ENCODE data around the gene LRRC45.

Gene LRRC45

DNA sequence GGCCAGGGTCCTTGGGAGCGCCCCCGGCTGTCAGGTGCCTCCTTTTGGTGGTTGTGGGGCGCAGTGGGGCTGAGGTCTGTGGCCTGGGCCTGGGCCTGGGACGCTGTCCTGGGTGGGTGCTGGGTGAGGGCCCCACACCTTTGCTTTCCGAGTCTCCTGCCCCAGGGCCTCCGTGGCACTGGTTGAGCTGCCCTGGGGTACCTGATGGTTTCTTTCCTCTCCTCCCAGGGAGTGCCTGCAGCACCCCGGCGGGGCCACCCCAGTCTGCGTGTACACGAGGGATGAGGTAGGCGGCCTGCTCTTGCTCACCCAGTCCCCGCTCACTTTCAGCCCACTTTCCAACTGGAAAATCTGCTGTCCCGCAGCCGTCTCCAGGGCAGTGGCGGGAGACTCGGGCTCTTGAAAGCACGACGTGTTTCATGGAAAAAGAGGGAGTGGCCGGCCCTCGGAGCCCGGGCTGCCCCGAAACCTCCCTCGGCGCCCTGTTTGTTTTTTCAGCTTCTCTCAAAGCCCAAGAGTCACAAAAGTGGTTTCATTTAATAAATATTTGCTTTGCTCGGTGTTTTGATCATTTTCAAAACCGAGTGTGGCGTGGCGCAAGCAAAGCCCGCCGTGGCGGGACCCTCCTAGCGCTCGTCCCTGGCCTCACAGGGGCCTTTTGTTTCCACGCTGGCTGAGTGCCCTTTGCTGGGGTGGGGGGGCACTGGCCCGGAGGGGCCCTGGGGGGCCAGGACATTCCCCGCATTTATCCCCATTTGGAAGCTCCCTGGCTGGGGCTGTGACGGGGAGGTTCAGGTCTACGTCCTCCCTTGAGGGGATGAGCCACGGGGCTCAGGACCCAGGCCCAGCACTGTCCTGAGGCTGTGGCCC lies 28.3 kb upstream of the LRRC45 start:
- DNase-seq: no peak

DNA sequence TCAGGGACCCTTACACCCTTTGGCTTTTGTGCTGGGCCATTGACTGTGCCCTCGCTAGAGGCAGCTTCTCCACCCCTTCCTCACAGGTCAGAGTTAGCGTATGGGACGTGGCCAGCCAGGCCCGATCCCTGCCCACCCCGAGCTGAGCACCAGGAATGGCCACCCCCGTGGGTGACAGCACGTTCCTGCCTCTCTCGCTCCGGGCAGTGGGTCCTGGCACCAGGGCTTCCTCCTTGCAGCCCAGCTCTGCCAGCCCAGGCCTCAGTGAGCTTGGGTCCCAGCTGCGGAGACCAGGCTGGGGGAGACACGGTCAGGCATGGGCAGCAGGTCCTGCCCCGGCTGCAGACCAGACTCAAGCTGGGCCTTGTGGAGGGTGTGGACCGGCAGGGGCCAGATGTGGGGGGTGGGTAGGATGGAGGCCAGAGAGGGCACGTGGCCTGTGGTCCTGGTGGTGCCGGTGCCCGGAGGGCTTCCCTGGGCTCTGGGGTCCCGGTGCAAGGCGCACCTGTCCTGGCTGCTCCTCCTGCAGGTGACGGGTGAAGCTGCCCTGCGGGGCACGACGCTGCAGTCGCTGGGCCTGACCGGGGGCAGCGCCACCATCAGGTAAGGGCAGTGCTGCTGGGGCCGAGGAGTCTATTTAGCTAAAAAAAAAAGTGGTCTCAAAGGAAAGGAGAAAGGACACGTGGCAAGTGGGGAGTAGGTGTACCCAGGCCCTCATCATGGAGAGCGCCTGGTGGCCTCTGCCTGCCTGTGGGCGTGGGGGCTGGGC lies 27.5 kb upstream of the LRRC45 start:
- DNase-seq: no peak

DNA sequence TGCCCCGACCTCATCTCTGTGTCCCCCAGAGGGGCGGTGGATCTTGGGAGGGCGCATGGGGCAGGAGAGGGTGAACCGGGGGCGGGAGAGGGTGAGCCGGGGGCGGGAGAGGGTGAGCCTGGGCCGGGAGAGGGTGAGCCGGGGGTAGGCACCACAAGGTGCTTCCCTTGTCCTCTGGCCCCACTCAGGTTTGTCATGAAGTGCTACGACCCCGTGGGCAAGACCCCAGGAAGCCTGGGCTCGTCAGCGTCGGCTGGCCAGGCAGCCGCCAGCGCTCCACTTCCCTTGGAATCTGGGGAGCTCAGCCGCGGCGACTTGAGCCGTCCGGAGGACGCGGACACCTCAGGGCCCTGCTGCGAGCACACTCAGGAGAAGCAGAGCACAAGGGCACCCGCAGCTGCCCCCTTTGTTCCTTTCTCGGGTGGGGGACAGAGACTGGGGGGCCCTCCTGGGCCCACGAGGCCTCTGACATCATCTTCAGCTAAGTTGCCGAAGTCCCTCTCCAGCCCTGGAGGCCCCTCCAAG lies 26.8 kb upstream of the LRRC45 start:
- no peak for DNase-seq

DNA sequence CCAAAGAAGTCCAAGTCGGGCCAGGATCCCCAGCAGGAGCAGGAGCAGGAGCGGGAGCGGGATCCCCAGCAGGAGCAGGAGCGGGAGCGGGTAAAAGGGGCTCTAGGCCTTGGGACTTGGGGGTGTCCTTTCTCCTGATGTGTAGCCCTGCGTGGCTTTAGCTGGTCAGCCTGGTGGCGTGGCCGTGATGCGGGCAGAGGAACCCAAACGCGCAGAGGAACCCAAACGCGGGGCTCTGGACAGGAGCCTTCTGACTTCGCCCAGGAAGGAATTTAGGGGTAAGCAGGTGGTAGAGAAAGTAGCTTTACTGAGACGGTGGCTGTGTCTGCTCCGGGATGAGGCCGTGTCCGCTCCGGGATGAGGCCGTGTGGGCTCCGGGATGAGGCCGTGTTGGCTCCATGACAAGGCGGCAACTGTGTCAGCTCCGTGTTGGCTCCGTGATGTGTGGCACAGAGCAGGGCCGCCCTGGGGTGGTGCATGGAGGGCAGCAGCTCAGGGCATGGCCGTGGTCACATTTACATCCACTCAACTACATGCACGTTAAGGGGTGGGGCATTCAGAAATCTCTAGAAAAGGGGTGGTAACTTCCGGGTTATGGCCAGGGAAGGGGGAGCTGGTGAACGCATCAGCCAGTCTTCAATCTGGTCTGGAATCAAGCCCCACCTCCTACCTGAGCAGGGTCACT lies 26.2 kb upstream of the LRRC45 start:
- DNase-seq: no peak

DNA sequence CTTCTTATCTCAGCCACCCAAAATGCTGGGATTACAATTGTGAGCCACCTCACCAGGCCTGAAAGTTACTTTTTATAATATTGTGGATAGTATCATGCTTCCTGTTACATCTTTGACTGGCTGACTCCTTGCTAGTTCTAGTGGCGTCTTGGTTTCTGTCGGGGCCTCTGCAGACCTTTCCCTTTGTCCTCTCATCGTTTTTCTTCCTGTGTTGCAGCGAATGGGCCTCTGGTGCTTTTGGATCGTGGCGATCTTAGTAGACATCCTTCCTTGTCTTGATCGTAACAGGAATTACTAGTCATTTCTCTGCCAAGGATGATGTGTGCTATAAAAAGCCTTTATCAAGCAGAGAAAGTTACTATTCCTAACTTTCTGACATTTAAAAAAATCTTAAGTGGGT lies 24.9 kb upstream of the LRRC45 start:
- no peak for DNase-seq

DNA sequence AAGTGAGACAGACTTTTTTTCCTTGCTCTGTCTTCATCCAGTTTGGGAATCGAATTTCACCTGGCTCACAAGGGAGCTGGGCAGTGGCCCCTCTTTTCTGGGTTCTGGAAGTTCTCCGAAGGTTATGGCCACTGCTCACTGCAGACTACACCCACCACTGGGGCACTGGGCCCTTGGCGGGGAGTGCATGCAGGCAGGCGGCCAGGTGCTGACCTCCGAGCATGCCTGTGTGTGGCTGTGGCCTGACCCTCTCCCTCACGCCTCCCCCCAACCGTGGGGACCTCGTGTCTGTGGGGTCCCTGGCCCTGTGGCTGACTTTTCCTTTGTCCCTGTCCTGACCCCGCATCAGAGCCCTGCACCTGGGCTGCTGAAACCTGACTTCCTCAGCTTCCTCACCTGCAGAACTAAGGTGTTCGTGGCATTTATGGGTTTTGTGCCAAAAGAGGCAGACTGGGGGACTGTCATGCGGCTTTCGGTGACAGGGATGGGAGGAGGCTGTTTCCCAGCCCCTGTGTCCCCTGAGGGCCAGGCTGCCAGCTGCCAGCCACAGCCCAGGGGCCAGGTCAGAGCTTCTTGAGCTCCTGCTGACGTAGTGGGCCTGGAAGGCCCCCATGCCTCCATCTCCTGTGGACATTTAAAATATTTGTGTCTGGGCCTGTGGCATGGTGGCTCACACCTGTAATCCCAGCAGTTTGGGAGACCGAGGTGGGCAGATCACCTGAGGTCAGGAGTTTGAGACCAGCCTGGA lies 24.2 kb upstream of the LRRC45 start:
- DNase-seq: no peak

DNA sequence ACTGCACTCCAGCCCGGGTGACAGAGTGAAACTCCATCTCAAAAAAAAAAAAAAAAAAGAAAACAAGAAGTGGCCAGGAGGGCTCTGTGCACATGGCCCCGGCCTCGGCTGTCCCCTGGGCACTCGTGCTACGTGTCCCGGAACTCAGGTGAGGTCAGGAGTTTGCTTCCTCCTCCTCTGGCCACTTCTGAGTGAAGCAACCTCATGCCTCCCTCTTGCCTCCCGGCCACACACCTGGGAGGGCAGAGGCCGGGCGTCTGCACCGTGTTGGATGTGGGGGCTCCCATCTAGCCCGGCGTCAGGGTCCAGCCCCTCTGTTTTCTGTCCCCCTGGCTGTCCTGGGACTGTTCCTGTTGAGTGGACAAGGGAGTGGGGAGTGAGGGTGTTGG lies 23.5 kb upstream of the LRRC45 start:
- DNase-seq: no peak

DNA sequence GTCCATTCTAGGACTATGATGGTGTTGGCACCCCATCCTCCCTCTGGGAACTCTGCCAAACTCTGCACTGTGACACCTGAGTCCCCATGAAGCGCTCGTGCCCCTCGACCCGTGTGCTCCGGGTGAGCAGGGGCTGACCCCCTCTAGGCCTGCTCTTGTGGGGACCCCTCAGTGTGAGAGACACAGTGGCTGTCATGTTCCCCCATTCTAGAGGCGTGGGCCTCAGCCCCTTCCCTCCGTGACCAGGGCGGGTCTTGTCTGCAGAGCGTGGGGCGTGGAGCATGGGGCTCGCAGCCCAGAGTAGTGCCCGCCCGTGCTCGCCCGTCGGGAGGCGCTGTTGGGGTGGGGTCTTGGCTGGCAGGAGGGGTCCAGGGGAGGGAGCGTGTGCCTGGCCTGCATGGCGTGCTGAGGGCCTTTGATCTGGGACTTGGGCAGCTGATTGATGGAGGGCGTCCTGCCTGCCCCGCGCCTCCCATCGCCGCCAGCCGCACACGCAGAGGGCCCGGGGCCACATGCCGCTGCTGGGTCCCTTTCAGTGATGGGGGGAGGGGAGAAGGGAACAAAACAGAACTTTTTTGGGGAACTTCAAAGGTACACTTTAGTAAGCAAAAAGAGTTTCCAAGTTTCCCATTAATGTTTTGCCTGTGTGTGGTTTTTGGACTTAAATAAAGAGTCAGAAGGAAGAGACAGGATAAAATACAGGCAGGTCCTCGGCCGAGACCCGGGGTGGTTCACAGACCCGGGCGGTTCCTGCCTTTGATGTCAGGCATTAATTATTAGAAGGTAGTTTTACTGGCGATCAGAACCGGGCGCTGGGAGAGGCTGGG lies 22.9 kb upstream of the LRRC45 start:
- no peak for DNase-seq

DNA sequence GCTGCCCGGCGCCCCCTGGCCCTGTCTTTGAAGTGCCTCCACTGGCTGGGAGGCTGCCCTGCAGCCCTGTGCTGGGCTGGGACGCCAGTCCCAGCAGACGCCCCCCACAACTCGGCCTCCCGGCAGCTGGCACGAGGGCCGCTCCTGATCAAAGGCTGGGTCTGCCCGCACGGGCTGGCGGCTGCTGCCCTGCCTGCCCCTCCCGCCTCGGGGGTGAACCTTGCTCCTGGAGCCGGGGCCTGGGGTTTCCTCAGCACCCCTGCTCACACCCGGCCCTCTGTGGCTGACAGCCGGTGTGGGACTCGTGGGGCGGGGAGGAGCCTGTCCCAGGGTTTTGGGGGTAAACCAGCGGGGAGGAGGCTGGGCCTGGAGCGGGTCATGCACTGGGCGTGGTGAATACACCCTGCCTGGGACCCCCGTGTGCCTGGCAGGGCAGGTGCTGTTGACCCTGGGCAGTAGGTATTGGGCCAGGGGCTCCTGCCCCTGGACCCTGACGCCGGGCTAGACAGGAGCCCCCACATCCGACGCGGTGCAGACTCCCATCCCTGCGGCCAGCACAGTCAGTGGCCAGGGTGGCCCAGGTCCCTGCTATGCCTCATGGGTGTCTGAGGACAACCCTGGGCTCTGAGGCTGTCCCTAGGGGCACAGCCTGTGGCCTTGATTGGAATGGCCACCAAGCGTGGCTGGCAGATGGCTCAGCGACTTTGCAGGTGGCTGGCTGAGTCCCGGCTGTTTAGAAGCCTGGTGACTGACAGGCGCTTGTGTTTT lies 22.1 kb upstream of the LRRC45 start:
- DNase-seq: no peak

DNA sequence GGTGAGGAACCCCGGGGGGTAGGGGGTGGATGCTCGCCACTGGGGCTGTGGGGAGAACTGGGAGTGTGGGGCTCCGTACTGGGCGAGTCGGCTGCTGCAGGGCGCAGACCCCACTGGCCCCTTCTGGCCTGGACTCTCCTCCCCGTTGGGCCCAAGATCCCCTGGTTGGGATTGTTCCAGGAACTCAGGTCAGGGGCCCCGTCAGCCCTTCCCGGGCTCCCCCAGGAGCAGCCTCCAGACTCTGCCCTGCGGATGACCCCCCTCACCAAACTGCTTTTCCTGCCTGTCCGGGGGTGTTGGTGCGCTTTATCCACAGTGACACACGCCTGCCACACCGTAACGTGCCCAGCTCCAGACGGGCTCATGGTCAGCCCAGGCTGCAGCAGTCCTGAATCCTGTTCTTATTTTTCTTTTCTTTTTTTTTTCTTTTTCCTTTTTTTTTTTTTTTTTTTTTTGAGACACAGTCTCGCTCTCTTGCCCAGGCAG lies 21.5 kb upstream of the LRRC45 start:
- no peak for DNase-seq

DNA sequence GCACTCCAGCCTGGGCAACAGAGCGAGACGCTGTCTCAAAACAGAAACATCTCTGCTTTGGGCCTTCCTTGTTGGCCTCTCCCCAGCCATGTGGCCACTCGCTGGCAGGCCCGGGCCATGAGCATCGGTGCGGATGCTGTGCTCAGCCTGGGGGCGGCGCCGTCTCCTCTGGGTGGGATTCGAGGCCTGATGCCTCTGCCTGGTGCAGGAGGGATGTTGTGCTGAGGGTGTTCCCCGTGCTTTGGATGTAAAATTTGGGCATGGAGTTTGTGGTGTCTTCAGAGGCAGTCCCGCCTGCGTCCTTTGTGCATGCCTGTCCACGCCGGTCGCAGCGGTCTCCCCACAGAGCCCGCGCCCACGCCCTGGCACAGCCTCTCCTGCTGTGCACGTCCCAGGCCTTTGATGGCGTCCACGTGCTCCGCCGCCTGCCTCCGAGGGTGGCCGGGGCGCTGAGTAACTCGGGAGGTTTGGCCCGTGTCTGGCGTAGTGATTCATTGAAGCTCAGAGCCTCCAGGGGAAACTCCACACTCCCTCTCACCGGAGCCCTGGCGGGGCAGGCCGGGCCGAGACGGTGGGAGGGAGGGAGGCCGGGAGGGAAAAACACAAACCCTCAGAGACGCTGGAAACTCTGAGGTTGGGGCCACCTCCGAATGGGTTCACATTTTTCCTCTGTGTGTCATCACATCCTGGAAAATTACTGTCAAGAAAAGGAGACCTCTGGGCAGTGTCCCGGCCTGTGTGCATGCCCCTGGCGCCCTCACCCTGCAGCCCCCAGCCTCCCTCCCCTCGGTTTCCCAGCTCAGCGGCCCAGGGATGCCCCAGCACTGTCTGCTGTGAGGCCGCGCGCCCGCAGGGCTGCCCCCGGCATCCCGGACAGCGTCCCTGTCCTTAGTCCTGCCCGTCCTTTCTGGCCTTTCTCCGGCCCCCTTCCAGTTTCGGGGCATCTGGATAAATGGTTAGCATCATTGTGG lies 19.4 kb upstream of the LRRC45 start:
- DNase-seq: no peak

DNA sequence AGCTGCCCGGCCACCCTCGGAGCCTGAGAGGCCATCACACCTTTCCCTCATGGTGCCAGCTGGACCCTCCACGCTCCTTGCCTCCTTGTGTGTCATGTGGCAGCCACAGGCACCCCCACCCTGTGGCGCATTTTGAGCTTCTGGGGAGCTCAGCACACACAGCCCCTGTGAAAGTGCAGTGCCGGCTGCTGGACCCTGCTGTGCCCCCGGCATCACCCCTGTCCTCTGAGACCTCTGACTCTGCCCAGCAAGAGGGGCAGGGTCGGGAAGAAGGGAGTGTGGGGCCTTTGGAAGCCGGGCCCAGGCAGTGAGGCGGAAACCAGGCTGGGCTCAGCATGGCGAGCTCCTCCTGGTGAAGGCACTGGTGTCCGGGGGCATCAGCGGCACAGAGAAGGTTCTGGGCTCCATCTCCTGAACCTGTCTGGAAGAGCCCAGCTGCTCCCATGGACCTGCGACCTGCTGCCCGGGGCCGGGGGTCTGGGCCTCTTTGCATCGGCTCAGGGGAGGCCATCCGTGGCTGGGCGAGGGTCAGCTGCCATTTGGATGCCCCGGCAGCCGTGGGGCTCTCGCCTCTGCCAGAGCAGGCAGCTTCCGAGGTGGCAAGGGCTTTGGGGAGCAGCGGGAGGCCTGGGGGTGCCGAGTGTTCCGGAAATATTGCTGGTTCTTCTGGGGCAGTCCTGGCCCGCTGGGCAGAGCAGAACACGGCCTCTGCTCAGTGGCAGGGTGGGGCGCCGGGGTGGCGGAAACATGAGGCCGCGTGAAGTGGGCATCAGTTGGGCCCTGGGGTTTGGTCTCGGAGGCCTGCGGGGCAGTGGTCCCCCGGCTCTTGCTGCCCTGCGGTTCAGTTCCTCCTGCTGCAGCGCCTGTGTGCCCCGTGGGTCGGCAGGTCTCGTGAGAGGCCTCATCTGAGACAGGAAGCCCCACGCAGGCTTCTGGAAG lies 18.3 kb upstream of the LRRC45 start:
- no peak for DNase-seq

DNA sequence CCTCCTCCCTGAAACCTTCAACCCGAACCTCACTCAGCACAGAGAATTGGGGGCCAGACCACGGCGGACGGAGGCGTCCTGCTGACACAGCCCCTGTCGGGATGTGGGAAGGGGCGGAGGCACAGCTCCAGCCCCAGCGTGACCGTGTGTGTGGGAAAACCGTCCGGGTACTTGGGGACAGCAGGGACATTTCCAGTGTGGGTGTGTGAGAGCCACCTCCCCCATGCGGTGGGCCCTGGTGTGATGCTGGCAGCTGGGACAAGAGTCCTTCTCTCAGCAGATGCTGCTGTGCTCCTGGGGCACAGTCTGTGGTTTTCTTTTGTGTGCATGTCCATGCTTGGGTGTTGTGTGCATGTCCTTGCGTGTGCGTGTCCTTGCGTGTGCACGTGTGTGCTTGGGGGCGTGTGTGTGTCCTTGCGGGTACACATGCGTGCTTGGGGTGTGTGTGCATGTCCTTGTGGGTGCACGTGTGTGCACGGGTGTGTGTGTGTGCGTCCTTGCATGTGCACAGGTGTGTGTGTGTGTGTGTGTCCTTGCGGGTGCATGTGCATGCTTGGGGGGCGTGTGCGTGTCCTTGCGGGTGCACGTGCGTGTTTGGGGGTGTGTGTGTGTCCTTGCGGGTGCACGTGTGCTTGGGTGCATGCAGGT lies 17.3 kb upstream of the LRRC45 start:
- no peak for DNase-seq

DNA sequence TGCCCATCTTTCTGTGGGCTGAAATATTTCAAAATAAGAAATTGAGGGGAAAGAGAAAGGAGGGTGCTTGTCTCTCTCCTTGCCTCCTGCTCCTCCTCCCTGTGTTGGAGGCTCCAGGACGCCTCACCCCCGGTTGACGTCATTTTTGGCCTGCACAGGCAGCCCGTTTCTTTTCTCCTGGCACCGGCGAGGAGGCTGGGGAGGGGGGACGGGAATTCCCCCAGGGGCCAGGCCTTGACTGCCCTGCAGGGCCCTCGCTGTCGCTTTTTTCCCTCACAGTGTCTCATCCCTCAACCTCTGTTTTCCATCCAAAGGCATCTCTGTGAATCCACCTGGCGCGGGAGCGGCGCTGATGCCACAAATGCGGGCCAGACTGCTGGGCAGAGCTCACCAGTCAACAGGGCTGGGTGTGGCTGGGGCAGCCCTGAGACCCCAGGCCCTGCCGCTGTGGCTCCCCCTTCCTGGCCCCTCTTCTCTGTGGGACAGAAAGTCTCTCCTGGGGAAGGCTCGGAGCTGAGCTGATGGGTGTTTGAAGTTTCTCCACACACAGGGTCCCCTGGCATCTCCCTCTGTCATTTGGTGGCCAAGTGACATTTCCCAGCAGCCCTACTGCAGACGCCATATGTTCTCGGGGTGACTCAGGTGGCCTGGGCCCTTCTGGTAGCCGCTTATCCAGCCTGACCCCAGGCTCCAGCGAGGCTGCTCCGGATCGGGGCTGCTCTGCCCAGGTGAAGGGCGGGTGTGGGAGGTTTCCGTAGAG lies 16.5 kb upstream of the LRRC45 start:
- DNase-seq: no peak

DNA sequence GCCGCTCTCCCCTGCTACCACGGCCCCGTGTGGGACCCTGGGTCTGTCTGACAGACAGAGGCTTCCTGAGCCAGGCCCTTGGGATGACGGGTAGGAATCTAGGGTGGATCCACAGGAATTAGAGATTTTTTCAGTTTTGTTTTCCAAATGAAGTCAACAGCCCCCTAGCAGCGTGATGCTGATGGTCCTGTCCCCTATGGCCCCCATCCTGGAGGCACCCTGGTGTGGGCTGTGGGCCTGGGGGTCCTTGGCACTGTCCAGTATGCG lies 15.9 kb upstream of the LRRC45 start:
- DNase-seq: no peak

DNA sequence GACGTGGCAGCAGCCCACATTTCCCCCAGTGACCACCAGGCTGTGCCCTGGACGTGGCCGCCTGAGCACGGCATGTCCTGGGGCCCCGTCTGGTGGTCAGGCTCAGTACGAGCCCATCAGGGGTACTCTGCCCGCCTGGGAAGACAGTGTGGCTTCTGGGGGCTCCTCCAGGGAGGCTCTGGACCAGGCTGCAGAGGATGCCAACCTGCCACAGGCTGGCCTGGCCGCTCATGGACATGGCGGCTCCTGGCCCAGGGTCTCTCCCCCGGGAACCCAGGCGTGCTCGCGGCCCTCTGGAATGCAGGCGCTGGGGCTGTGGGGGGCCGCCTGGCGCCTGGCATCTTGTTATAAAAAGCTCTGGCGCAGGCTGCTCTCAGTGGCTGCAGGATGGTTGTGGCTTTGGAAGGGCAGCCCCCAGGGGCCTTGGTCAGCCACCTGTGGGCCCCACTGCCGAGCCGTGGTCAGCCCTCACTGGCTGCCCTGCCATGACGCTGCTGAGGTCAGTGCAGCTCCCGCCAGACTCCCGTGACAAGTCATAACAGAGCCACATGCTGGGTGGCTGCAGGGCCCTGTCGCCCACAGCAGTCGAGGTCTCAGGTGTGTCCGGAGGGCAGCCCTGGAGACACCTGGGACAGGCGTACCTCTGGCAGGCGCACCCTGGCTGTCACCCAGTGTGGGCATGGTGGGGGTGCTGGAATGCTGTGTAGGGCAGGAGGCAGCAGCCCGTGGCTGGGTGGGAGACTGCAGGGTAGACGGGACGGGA lies 15.4 kb upstream of the LRRC45 start:
- no peak for DNase-seq

Data from activated CD4-positive, alpha-beta T cell treated with anti-CD3 and anti-CD28 coated beads for 1 hour (primary cell).